Measurements from ENCODE around the gene PLCXD1. TPM values are rescaled to one million over a fixed set of nuclear protein-coding genes. Genes with fewer than 3 reads are reported as not detected.

PLCXD1 gene
- polyA plus RNA-seq, 3 donors = 2.9 to 28.7 (median 6.7) TPM

GRCh38 chrX:290476-291166 lies 9.4 kb downstream of the PLCXD1 start:
- no peak for TF ChIP-seq CTCF (IDR thresholded peaks at IDR 0.05)
- peaks cover 42 to 72% of the 10 kb centered on the region in 2 donors for H3K36me3 Mint-ChIP-seq
- H3K9ac ChIP-seq (ENCODE audit: insufficient read depth, low read length, poor library complexity, severe bottlenecking) = no peak overlapping the region

GRCh38 chrX:291411-291901 lies 10.3 kb downstream of the PLCXD1 start:
- Histone ChIP-seq H3K79me2 (ENCODE audit: insufficient read depth, low read length) (peaks cover 3% of the 10 kb centered on the region), H3K9me3 (replicated peaks in 1 of 2; ENCODE audit: control insufficient read depth in 1 of 2, insufficient read depth in 1 of 2, low read length in 2 of 2) (peaks cover 0 to 28% of the 10 kb centered on the region in 2 donors), H3K27me3 (ENCODE audit: control insufficient read depth in 2 of 2, insufficient read depth in 2 of 2, low read length in 2 of 2) (no peaks in the 10 kb centered on the region), H3K36me3 (replicated peaks in 1 of 2; ENCODE audit: control insufficient read depth in 1 of 2, insufficient read depth in 2 of 2, low read length in 2 of 2) (peaks cover 32 to 75% of the 10 kb centered on the region in 2 donors), H3K27ac (ENCODE audit: low read depth in 1 of 2, low read length in 2 of 2) (no peak overlapping the region), H3K4me3 (replicated peaks in 1 of 3; ENCODE audit: low read depth in 2 of 3, low read length in 3 of 3) (no peak overlapping the region), H3K9ac (ENCODE audit: insufficient read depth, low read length, poor library complexity, severe bottlenecking) (no peak overlapping the region), H3K4me2 (replicated peaks; ENCODE audit: extremely low read depth, low read length, poor library complexity, severe bottlenecking) (no peak overlapping the region), H3K4me1 (ENCODE audit: control insufficient read depth in 1 of 2, insufficient read depth in 2 of 2, low read length in 2 of 2) (no peaks in the 10 kb centered on the region), H2AFZ (ENCODE audit: insufficient read depth, low read depth, low read length, poor library complexity, severe bottlenecking) (no peak overlapping the region), H4K20me1 (ENCODE audit: insufficient read depth, low read length) (no peaks in the 10 kb centered on the region)
- TF ChIP-seq CTCF (IDR thresholded peaks at IDR 0.05) = no peak
- peaks cover 0 to 5% (median 0%) of the 10 kb centered on the region in 3 donors for H3K27me3 Mint-ChIP-seq (ENCODE audit: low read depth in 3 of 3)
- DNase-seq = no peak
- peaks cover under 1% of the 10 kb centered on the region for H3K4me1 Mint-ChIP-seq
- WGBS (ENCODE audit: insufficient coverage) = 98% methylated on average over 21 of the region's 29 CpGs
- no peak overlapping the region for H3K4me3 Mint-ChIP-seq
- intact Hi-C loops (cut with micrococcal nuclease) = no loop called here
- peak overlapping the region in 2 of 7 donors; percentile 33 to 40 for H3K27ac Mint-ChIP-seq
- peaks cover 45 to 80% of the 10 kb centered on the region in 2 donors for H3K36me3 Mint-ChIP-seq
- peaks cover 0 to 18% (median 13%) of the 10 kb centered on the region in 7 donors for H3K9me3 Mint-ChIP-seq

More at GRCh38 chrX:290476-291166, 9.4 kb downstream of the PLCXD1 start:
- peaks cover 0 to 28% of the 10 kb centered on the region in 2 donors for H3K9me3 ChIP-seq (replicated peaks in 1 of 2; ENCODE audit: control insufficient read depth in 1 of 2, insufficient read depth in 1 of 2, low read length in 2 of 2)
- H3K4me3 Mint-ChIP-seq = no peak overlapping the region
- DNase-seq = no peak
- H3K27me3 ChIP-seq (ENCODE audit: control insufficient read depth in 2 of 2, insufficient read depth in 2 of 2, low read length in 2 of 2) = no peaks in the 10 kb centered on the region
- H4K20me1 ChIP-seq (ENCODE audit: insufficient read depth, low read length) = no peaks in the 10 kb centered on the region
- H3K4me1 Mint-ChIP-seq = peaks cover 2% of the 10 kb centered on the region
- H3K27ac ChIP-seq (ENCODE audit: low read depth in 1 of 2, low read length in 2 of 2) = no peak overlapping the region
- no peaks in the 10 kb centered on the region for H3K4me1 ChIP-seq (ENCODE audit: control insufficient read depth in 1 of 2, insufficient read depth in 2 of 2, low read length in 2 of 2)
- WGBS (ENCODE audit: insufficient coverage) = 95% methylated on average over 35 of the region's 42 CpGs
- intact Hi-C loops (cut with micrococcal nuclease) = no loop called here
- peaks cover 5% of the 10 kb centered on the region for H3K79me2 ChIP-seq (ENCODE audit: insufficient read depth, low read length)
- no peak overlapping the region for H3K4me3 ChIP-seq (replicated peaks in 1 of 3; ENCODE audit: low read depth in 2 of 3, low read length in 3 of 3)
- no peak overlapping the region for H2AFZ ChIP-seq (ENCODE audit: insufficient read depth, low read depth, low read length, poor library complexity, severe bottlenecking)
- H3K27ac Mint-ChIP-seq = peak overlapping the region in 1 of 7 donors; percentile 68
- peaks cover 0 to 5% (median 0%) of the 10 kb centered on the region in 3 donors for H3K27me3 Mint-ChIP-seq (ENCODE audit: low read depth in 3 of 3)
- H3K4me2 ChIP-seq (replicated peaks; ENCODE audit: extremely low read depth, low read length, poor library complexity, severe bottlenecking) = no peak overlapping the region
- peaks cover 32 to 79% of the 10 kb centered on the region in 2 donors for H3K36me3 ChIP-seq (replicated peaks in 1 of 2; ENCODE audit: control insufficient read depth in 1 of 2, insufficient read depth in 2 of 2, low read length in 2 of 2)
- peaks cover 0 to 18% (median 13%) of the 10 kb centered on the region in 7 donors for H3K9me3 Mint-ChIP-seq

Data from CD14-positive monocyte (primary cell).